ENCODE data around the gene ENTHD1.

Gene ENTHD1

DNA sequence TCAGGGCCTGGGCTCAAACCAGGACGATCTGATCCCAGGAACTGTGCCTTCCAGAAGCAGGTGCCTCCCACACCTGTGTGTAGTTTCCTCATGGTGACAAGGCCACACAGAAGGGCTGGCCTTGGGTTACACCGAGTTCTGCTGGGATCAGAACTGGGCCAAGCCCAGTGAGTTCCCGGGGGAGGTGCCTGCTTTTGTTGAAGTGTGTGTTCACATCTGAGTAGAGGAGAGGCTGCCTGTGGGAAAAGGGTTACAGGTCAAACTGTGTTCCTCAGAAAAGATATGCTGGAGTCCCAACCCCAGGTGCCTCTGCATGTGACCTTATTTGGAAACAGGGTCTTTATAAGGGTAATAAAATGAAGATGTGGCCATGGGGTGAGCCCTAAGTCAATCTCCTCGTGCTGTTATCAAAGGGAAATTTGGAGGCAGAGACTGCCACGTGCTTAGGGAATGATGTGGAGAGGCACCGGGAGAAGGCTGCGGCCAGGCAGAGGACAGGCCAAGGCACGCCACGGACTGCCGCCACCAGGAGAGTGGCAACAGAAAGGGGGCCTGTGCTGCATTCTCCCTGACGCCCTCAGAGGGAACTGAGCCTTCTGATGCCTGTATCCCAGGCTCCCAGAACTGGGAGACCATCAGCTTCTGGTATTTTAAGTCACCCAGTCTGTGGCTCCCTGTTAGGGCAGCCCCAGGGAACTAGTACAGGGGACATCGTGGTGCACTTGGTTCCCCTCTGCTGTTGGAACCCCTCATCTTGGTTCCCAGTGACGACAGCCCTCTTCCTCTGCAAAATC is 164.2 kb downstream of the ENTHD1 start:
- DNase-seq, result no peak

DNA sequence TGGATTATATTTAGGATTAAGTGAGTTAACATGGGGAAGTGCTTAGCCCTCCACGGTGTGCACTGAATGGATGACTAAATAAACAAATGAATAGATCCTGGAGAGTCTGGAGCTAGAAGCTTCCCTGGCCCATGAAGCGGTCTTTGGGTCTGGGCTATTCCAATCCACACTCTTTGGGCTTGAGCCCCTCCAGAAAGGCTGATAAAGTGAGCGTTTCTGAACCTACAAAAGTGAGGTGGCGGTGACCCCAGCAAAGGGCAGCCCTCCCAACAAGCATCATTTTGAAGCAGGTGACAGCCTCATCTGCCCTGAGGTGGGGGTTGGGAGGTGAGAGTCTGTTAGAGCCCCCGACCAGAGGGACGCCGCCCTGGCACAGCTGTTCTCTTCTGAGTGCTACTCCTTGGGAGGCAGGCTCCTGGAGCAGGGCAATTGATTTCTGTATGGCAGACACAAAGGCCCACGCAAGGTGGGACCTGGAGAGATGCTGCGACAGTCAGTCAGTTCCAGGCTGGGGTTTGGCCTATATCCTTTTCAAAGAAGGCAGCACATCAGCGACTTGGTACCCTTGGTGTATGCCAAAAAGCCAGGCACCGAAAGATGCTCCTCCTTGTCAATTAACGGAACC is 165.2 kb downstream of the ENTHD1 start:
- DNase-seq, result peak; percentile 40

DNA sequence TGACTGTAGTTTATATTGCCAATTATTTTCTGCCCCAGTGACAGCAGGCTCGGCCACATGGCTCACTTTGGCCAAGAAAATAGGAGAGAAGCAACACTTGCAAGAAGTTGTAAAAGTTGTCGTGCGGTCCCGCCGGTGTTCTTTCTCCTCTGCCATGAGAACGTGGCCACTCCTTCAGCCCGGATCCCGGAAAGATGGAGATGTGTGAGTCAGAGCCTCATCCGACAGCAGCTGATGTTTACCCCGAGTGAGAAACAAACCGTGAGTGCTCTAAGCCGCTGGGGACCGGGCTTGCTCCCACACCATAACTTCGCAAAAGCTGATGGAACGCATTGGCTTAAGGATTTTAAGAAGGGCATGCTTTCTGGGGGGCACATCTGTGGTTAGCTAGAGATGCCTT is 166.0 kb downstream of the ENTHD1 start:
- DNase-seq, result no peak

DNA sequence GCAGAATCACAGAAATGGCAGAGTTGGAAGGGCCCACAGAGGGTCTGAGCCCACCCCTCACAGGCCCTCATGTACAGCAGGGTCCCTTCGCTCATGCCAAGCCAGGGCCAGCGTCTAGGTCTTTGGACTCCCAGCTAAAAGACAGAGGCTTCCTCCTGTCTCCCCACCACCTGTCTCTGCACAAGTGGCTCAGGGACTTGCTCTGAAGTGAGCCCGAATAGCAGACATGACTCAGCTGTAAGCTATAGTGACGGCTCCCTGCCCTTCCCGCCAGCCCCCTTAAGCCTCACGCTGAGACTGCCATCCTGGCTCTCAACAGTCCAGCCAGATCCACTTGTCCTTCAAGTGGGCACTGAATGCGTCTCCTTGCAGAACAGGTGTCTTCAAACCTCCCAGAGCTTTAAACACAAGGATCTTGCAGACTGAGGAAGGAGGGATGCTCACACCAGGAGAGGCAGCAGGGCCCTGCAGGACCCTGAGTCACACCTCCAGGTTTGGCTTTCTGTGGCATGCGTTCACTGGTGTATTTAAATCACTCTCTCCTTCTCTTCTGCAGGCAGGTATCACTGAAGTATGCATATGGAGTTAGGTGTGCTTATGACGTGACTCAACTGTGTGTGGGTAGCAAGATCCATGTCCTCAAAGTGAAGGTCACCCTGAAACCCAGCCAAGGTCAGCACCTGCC is 168.1 kb downstream of the ENTHD1 start:
- DNase-seq, result no peak

DNA sequence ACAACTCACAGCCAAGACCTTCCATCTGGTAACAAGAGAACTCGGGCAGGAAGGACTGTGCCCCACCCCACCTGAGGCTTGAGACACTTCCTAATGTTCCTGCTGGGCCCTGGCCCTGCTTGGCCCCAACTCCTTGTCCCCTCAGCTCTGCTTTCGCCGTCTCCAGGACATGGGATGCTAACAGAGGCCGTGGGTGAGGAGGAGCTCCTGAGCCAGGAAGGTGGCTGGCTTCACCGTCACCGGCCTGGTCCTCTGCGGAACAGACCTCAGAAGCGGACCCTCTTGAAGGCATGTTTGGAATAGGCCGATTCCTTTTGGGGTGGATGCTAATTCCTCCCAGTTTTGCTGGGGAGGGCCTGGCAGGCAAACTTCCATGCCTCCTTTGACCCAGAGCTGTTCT is 168.7 kb downstream of the ENTHD1 start:
- no peak for DNase-seq

DNA sequence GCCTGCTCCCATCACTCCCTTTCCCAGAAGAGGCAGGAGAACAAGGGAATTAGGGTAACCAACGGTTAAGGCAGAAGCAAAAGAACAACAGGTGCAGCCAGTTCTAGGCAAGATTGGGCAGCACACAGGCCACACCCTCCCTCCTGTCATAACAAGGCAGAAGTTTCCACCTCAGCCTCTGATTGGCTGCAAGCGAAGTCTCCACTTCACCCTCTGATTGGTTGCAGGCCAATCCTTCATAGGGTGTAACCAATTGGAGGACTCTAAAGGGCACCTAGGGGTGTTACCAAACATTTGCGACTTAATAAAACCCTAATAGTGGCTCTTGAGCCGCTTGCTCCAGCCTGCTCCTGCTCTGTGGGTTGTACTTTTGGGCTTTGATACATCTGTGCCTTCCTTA is 169.2 kb downstream of the ENTHD1 start:
- DNase-seq, result no peak

DNA sequence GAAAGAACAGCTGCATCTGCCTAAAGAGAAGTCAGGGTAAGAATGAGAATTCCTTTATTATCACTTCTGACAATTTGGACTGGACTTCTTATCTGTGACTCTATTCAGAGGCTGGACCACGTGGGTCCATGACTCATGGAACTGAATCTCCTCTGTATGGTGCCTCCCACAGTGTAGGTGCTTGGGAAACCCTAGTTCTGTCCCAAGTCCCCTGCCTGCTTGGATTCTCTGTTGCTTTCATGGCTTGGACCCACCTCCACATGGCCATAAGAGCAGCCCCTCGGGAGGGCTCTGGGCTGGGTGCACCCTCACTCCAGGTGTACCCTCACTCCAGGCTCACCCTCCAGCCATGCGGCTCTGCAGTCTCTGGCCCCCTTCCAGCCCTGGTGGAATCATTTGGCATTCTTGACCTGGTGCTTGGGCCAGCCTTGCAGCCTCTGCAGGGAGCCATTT is 169.6 kb downstream of the ENTHD1 start:
- DNase-seq, result no peak

DNA sequence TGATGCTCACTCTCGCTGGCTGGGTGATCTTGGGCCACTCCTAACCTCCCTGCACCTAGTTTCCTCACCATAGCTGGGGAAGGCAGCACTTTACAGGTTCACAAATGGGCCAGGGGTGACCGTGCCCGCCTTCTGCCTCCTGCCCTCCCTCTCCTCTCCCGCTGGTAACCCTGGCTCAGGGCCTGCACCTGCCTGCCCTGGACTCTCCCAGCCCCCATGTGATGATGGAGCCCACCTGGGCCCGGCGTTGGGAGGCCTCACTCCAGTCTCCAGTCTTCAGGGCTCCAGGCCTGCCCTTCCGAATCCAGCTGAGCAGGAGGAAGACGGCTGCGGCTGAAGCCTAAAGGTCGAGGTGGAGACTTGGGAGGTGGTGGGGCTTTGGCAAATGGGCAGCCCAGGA is 170.1 kb downstream of the ENTHD1 start:
- DNase-seq, result no peak

DNA sequence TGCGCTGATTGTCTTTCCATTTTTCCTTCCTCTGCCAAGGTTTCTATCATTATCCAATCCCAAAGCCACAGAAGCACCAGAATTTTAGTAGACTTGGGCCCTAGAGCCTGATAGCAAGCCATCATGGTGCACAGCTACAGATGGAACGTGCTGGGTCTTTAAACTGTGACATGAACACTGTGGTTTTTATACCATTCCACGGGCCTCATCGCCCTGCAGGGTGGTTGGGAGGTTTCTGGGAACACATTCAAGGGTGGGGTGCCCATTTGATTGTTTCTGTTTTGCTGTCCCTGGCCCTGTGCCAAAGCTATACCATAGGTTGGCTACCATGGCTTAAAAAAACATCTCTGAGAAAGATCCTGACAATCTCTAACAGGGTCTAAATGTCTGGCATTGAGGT is 171.1 kb downstream of the ENTHD1 start:
- DNase-seq, result no peak

DNA sequence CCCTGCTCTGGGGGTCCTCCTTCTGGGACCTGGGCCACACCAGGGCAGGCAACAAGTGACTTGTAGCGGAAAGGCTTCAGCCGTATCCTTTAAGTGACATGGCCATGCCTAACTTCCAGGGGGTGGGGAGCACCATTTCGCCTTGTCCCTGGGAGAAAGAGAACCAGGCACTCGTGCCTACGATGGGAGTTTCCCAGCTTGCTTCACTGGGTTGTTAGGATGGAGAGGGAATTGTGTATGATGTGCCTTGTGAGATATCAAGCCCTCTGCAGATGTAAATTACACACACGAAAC is 171.6 kb downstream of the ENTHD1 start:
- DNase-seq, result no peak

DNA sequence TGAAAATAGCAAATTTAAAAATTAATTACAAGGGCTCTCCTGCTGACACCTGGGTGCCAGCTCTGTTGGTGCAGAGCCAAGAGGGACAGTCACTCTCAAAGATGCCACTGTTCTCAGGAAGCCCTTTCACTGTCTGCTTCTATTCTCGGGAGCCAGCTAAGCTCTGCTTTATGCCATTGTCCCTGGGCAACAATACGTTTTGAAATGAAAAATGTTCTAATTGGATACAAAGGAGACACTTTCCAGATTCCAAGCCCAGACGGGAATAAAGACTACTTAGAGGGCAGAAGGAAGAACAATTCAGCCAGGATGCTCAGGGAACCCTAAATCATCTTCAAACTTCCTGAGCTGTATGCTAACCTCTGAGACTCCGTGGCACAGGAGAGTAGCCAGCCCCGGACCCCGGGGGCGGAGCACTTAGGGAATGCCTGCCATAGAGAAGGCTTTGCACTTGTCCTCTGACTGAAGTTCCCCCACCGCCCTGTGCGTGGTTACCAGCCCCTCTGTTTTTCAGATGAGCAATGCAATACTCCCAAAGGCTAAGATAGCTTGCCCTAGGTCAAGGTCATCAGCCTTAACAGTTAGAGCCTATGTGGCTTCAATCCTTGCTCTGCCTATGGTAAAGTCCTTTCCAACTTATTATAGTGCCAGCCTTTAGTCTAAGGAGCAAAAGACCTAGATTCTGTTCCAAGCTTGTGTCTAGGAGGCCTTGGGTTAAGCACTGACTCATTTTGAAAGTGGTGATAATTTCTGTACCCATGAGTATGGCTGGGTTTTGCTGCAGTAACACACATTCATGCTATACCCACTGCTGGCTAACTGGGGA is 172.1 kb downstream of the ENTHD1 start:
- DNase-seq, result no peak

DNA sequence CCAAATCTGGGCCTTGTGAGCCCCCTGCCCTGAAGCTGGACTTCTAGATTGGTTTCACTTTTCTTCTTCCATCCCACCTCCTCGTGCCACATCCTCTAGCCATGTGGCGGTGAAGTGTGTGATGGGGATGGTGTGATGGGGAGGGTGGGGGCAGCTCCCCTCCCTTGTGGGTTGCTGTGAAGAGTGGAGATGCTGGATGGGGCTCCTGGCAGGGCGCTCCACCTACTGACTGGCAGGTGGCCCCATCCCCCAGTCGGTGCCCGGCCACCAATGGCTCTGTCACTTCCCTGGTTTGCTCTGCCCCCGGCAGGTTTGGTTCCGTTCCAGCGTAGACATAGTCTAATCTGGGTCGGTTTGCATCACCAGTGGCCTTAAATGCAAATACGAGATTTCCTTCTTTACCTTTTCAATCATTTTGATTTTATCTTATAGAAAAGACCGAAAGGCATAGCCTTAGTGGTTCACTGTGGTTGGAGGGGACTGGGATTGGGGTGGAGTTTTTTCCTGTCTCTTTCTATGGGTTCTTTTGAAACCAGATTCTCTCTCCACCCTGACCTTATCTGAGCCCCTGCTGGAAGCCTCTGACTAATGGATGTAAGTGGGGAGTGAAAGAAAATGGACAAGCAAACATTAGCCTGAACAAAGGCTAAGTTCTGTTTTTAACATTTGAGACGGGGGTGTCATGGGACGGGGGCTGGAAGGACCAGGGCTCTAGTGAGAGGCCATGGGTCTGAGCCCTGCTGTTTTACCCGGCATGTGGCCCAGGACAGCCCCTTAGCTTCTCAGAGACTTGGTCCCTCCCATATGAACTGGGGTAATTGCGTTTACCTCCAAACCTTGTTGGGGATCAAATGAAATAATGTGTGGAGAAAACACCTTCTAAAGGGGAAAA is 173.8 kb downstream of the ENTHD1 start:
- DNase-seq, result no peak

DNA sequence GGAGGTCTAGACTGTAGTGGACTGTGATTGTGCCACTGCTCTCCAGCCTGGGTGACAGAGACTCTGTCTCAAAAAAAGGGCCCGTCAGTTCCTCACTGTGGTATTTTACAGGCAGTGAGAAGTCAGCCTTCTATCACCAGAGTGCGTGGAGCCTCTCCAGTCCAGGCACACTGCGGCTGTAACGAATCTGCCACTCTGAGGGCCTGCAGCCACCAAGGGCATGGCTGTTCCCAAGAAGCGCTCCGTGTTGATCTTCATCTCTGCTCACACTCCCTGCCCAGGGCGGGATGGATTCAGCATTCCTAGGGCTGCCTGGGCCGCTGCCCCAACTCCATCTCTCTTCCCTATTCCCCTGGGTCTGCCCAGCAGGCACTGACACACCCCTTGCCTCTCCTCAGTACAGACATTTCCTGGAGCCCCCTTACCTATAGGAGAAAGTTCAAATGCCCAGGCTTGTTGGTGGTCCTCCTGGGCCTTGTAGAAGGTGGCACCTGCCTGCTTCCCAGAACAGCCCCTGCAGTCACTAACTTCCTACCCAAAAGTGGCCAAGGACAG is 174.6 kb downstream of the ENTHD1 start:
- DNase-seq, result no peak

DNA sequence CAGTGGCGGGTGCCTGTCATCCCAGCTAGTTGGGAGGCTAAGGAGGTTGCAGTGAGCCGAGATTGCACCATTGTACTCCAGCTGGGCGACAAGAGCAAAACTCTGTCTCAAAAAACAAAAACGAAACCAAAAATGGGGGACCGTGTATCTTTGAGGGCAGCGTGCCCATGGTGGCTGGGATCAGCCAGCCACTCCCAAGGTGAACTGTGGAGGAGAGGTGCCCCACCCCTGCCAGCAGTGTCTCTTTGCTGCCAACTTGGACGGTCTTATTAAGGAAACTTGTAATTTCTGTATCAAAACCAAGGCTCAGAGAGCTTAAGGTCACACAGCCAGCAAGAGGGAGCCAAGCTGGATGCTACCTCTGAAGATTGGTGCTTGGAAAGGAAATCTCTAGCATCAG is 175.4 kb downstream of the ENTHD1 start:
- no peak for DNase-seq

DNA sequence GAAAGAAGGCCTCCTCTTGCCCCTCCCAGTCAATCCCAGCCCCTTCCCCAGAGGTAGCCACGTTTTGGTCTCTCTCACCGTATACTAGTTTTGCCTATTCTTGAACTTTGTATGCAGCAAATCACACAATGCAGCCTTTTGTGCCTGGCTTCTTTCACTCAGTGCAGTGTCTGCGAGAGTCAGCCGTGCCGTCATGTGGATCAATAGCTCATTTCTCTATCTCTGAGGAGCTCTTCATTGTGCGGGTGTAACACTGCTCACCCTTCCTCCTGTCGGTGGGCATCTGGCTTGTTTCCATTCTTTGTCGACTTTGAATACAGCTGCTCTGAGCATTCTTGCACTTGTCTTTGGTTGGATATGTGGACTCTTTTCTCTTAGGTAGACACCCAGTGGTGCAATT is 176.5 kb downstream of the ENTHD1 start:
- DNase-seq, result no peak

DNA sequence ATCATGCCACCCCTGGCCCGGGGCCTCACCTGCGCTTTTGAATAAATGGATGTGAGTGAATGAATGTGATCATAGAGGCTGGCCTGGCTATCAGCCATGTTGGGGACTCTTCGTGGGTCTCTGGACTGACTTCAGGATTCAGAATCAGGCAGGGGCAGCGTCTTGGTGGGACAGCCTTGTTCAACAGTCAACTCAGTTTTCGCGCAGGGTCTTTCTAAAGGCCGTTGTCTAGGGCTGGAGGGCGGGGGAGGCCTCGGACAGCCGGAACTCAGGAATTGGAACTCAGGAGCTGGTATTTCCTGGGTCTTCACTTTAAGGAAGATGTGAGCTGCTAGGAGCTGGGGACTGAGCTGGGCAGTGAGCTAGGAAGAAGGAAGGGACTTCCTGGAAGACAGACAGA is 177.0 kb downstream of the ENTHD1 start:
- DNase-seq, result no peak

DNA sequence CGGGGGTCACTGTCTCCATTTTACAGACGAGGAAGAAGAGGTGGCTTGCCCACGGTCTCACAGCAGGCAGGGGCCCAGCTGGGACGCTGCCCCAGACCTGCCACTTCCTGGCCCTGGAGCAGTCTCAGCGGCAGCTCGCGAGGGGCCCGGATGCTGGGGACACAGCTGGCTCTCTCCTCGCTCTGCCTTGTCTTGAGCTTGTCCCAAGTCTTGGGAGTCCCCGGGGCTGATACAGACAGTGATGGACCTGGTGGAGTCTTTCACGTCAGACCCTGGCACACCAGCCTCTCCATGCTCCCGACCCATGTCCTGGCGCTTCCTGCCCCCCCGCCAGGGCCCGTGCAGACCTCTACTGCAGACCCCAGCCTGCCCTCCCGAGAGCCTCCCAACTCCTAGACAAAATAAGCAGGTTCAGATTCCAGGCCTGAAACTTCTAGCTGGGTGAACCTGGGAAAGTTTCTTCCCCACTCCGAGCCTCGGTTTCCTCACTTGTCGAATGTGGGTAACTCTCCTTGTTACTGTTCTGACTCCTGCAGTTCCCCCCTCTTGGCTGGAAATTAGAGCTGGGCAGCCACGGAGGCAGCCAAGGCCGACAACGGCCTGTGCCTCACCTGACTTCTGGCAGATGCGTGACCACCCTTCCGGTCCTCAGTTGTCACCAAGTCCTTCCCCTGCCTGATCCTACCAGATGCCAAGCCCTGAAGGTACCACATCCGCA is 177.6 kb downstream of the ENTHD1 start:
- no peak for DNase-seq

DNA sequence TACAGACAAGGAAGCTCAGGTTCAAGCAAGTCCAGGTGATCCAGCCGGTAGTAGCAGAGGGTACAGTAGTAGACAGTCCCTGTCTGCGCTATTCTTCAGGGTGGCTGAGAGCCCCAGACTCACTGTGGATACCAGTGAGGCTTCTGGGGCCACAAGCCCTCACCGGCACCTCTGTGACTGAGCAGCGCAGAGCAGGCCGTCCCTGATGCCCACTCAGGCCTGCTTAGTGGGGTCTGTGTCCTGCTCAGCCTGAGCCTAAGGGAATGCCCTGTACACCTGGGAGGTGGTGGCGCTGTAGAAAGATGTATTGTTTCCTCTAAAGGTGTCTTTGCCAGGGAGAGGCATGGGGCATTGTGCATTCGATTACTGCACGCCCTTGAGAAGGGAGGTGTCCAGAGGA is 179.2 kb downstream of the ENTHD1 start:
- no peak for DNase-seq

DNA sequence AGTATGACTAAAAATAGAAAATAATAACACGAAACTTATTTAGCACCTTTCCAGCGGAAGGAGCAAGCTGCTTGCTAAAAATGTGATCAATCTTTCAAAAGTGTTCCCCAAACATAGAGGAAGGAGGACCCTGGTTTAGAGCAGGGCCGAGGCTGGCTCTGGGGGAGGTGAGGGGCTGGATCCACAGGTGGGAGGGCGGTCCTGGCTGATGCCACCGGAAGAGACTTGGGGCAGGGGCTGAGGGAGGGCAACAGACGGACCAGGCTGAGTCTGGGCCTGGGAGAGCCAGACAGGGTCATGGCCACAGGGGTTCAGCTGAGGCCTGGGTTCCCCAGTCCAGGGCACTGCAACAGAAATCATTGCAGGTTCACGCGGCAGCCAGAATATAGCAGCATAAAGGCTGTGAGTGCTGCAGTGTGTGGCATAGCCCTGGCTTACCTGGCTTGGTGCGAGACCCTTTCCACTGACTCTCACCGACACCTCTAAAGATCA is 179.7 kb downstream of the ENTHD1 start:
- no peak for DNase-seq

DNA sequence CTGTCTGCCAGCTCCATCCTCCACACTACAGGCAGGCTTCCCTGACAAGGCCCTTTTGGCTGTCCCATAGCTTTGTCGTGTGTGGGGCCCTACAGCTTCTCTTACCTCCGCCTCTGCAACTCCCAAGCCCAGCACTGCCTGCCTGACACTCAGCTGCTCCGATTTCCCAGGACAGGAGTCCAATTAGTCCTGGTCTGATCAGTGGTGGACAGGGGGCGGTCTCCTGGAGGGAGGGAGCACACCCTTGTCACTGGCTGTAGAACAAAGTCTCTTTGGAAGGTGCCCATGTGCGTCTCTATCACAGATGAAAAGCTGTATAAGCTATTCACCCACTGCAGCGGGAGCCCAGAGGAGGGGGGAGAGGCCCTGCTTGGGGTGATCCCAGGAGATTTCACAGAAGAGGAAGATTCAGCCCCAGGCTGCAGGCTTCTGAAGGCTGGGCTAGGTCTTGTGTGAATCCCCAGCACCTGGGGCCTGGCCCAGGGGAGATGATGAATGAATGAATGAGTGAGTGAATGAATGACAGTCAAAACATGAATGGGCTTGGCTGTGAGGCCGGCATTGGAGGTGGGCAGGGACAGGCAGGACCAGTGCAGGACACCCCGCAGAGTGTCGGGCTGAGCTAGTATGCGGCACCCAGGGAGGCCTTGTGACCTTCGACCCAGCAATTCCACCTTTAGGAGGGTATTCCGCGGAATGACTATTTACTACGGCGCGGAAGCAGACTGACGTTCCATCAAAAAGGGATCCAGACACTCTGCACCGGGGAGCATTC is 180.6 kb downstream of the ENTHD1 start:
- DNase-seq, result no peak
